Measurements from ENCODE around the gene STK24.

DNA sequence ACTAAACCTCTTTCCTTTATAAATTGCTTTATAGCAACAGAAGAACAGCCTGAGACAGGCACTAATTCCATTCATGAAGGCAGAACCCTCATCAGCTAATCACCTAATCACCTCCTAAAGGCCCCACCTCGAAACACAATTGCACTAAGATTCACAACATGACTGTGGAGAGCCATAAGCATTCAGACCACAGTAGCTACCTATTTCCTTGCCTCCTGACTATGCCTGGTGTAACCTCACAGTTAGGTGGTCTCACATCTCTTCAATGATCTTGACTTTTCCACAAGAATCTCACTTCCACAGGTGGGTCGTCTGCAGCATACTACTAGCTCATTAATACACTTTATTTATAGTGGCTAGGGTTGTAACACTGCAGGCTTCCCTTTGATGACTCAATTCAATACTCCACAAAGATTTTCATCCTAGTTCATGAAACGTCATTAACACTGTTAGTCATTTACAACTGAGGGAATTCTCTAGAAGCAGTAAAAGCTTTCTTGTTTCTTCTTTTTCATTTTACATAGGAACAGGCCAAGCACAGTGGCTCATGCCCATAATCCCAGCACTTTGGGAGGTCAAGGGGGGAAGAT is 27.1 kb downstream of the STK24 start:
- TF ChIP-seq MAZ (IDR thresholded peaks at IDR 0.05; ENCODE audit: borderline replicate concordance, low read depth, low read length) = no peak
- TF ChIP-seq, protein P1, sequence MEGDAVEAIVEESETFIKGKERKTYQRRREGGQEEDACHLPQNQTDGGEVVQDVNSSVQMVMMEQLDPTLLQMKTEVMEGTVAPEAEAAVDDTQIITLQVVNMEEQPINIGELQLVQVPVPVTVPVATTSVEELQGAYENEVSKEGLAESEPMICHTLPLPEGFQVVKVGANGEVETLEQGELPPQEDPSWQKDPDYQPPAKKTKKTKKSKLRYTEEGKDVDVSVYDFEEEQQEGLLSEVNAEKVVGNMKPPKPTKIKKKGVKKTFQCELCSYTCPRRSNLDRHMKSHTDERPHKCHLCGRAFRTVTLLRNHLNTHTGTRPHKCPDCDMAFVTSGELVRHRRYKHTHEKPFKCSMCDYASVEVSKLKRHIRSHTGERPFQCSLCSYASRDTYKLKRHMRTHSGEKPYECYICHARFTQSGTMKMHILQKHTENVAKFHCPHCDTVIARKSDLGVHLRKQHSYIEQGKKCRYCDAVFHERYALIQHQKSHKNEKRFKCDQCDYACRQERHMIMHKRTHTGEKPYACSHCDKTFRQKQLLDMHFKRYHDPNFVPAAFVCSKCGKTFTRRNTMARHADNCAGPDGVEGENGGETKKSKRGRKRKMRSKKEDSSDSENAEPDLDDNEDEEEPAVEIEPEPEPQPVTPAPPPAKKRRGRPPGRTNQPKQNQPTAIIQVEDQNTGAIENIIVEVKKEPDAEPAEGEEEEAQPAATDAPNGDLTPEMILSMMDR (IDR thresholded peaks at IDR 0.05) = no peak
- TF ChIP-seq, protein P2, sequence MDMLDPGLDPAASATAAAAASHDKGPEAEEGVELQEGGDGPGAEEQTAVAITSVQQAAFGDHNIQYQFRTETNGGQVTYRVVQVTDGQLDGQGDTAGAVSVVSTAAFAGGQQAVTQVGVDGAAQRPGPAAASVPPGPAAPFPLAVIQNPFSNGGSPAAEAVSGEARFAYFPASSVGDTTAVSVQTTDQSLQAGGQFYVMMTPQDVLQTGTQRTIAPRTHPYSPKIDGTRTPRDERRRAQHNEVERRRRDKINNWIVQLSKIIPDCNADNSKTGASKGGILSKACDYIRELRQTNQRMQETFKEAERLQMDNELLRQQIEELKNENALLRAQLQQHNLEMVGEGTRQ (IDR thresholded peaks at IDR 0.05) = no peak
- TF ChIP-seq RFX5 (IDR thresholded peaks at IDR 0.05) = no peak
- TF ChIP-seq GATA3 (IDR thresholded peaks at IDR 0.05; ENCODE audit: borderline replicate concordance) = no peak
- TF ChIP-seq SMC3 (IDR thresholded peaks at IDR 0.05) = no peak
- no peak for TF ChIP-seq HDAC2 (IDR thresholded peaks at IDR 0.05)
- TF ChIP-seq CHD2 (IDR thresholded peaks at IDR 0.05; ENCODE audit: low read length, partially characterized antibody) = no peak

Data from A549 (cell line).